ENCODE data around the gene RHOU.

RHOU gene

GRCh38 chr1:228781161-228781808 lies 46.0 kb downstream of the RHOU start:
- DNase-seq (ENCODE audit: low read depth), result peak; percentile 42
- TF ChIP-seq MAX (IDR thresholded peaks at IDR 0.05; ENCODE audit: low read depth, low read length), result no peak
- no peak for TF ChIP-seq MYC (IDR thresholded peaks at IDR 0.05; ENCODE audit: low read depth, low read length)
- no peak for TF ChIP-seq CTCF (IDR thresholded peaks at IDR 0.05; ENCODE audit: low read depth, low read length)
- TF ChIP-seq POLR2A (IDR thresholded peaks at IDR 0.05; ENCODE audit: extremely low read depth, insufficient read length), result no peak
- no peak overlapping the region for H3K4me3 ChIP-seq (ENCODE audit: low read depth, low read length)

- H3K4me3 ChIP-seq (ENCODE audit: low read depth, low read length), result no peak overlapping the region
- no peak for DNase-seq (ENCODE audit: low read depth)
- no peak for TF ChIP-seq CTCF (IDR thresholded peaks at IDR 0.05; ENCODE audit: low read depth, low read length)
- no peak for TF ChIP-seq MAX (IDR thresholded peaks at IDR 0.05; ENCODE audit: low read depth, low read length)
- TF ChIP-seq POLR2A (IDR thresholded peaks at IDR 0.05; ENCODE audit: extremely low read depth, insufficient read length), result no peak
- TF ChIP-seq MYC (IDR thresholded peaks at IDR 0.05; ENCODE audit: low read depth, low read length), result no peak
Observed at GRCh38 chr1:228781809-228782661, 46.8 kb downstream of the RHOU start.

GRCh38 chr1:228782662-228783417 lies 47.6 kb downstream of the RHOU start:
- no peak overlapping the region for H3K4me3 ChIP-seq (ENCODE audit: low read depth, low read length)
- TF ChIP-seq CTCF (IDR thresholded peaks at IDR 0.05; ENCODE audit: low read depth, low read length) (no peak), MYC (IDR thresholded peaks at IDR 0.05; ENCODE audit: low read depth, low read length) (no peak), MAX (IDR thresholded peaks at IDR 0.05; ENCODE audit: low read depth, low read length) (no peak), POLR2A (IDR thresholded peaks at IDR 0.05; ENCODE audit: extremely low read depth, insufficient read length) (no peak)
- DNase-seq (ENCODE audit: low read depth), result no peak

- no peak overlapping the region for H3K4me3 ChIP-seq (ENCODE audit: low read depth, low read length)
- DNase-seq (ENCODE audit: low read depth), result no peak
- TF ChIP-seq POLR2A (IDR thresholded peaks at IDR 0.05; ENCODE audit: extremely low read depth, insufficient read length) (no peak), MAX (IDR thresholded peaks at IDR 0.05; ENCODE audit: low read depth, low read length) (no peak), CTCF (IDR thresholded peaks at IDR 0.05; ENCODE audit: low read depth, low read length) (no peak), MYC (IDR thresholded peaks at IDR 0.05; ENCODE audit: low read depth, low read length) (no peak)
Observed at GRCh38 chr1:228783418-228784040, 48.2 kb downstream of the RHOU start.

GRCh38 chr1:228784181-228784580 lies 48.9 kb downstream of the RHOU start:
- TF ChIP-seq CTCF (IDR thresholded peaks at IDR 0.05; ENCODE audit: low read depth, low read length), result no peak
- TF ChIP-seq POLR2A (IDR thresholded peaks at IDR 0.05; ENCODE audit: extremely low read depth, insufficient read length), result no peak
- no peak for TF ChIP-seq MYC (IDR thresholded peaks at IDR 0.05; ENCODE audit: low read depth, low read length)
- TF ChIP-seq MAX (IDR thresholded peaks at IDR 0.05; ENCODE audit: low read depth, low read length), result no peak

More at GRCh38 chr1:228784181-228784580, 48.9 kb downstream of the RHOU start:
- no peak overlapping the region for H3K4me3 ChIP-seq (ENCODE audit: low read depth, low read length)
- no peak for DNase-seq (ENCODE audit: low read depth)

Measured in NB4 (cell line).